HL-60 (cell line): Measurements from ENCODE around the gene CPSF4.

ENCODE experiments used
- SPI1 ChIP-seq: IDR thresholded peaks from 2 replicates; pipeline ENCODE4 v1.6.1; 2012; ENCODE audit warnings: low read depth, mild to moderate bottlenecking, borderline replicate concordance
- TF ChIP-seq, protein P1 (sequence below): IDR thresholded peaks from one replicate; pipeline ENCODE4 v1.5.1; 2011; ENCODE audit warnings: low read length, control low read depth, inconsistent platforms; ENCODE audit not compliant: insufficient read depth

DNA sequence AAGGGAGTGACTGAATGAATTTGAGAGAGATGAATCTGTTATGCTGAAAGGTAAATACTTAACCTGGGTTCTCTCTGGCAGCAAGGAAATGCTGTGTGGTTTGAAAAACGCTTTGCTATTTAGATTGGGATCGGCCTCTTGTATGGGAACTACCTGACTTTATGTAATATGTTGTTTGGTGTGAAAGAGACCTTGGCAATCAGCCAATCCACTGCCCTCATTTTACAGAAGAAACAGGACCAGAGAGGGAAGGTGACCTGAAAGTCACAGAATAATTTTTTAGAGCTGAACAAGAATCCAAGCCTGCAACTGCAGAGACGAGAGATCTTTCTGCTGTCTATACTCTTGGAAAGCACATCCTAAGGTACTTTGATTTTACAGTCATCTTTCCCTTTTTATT, 28.9 kb upstream of the CPSF4 start:
- TF ChIP-seq SPI1 = no peak
- TF ChIP-seq, protein P1, sequence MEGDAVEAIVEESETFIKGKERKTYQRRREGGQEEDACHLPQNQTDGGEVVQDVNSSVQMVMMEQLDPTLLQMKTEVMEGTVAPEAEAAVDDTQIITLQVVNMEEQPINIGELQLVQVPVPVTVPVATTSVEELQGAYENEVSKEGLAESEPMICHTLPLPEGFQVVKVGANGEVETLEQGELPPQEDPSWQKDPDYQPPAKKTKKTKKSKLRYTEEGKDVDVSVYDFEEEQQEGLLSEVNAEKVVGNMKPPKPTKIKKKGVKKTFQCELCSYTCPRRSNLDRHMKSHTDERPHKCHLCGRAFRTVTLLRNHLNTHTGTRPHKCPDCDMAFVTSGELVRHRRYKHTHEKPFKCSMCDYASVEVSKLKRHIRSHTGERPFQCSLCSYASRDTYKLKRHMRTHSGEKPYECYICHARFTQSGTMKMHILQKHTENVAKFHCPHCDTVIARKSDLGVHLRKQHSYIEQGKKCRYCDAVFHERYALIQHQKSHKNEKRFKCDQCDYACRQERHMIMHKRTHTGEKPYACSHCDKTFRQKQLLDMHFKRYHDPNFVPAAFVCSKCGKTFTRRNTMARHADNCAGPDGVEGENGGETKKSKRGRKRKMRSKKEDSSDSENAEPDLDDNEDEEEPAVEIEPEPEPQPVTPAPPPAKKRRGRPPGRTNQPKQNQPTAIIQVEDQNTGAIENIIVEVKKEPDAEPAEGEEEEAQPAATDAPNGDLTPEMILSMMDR = no peak
